ENCODE results near the gene USP3. TPM values are rescaled to one million over a fixed set of nuclear protein-coding genes. Genes with fewer than 3 reads are reported as not detected.
A peak's percentile ranks its signal among the peaks of the same experiment; 100 is the strongest.

Gene USP3
- total and polyA plus RNA-seq, 2 of the 13 experiments (the other 11 are each of a cell fraction or from before 2014, with no cell fraction given) = 14.3 to 61.2 TPM

GRCh38 chr15:63504247-63504978, at the start of gene USP3 (continued):
- TF ChIP-seq ZNF253 (CRISPR knock-in tag; IDR thresholded peaks at IDR 0.05; ENCODE audit: borderline replicate concordance) (0 out of 2 replicates have a peak, but pooled peaks have one; percentile 42), TRIM22 (IDR thresholded peaks at IDR 0.05) (no peak), FOXP1 (IDR thresholded peaks at IDR 0.05) (no peak), FOXP1 (CRISPR knock-in tag; IDR thresholded peaks at IDR 0.05) (no peak), HMG20A (CRISPR knock-in tag; IDR thresholded peaks at IDR 0.05; ENCODE audit: borderline replicate concordance) (no peak; the same call in 1 of the 2 replicates), TBX3 (IDR thresholded peaks at IDR 0.05; ENCODE audit: borderline replicate concordance) (no peak), CREB1 (IDR thresholded peaks at IDR 0.05) (peak; percentile 66), CREB1 (CRISPR knock-in tag; IDR thresholded peaks at IDR 0.05) (peak; percentile 23; the same call in 1 of the 2 replicates), SP4 (CRISPR knock-in tag; IDR thresholded peaks at IDR 0.05) (peak; percentile 60), TBL1XR1 (IDR thresholded peaks at IDR 0.05; ENCODE audit: borderline replicate concordance, low read length, partially characterized antibody) (peak; percentile 68), MAZ (IDR thresholded peaks at IDR 0.05; ENCODE audit: borderline replicate concordance, low read depth, low read length) (0 out of 2 replicates have a peak, but pooled peaks have one; percentile 66), MAZ (CRISPR knock-in tag; IDR thresholded peaks at IDR 0.05; ENCODE audit: low read depth) (peak; percentile 86), ZKSCAN1 (IDR thresholded peaks at IDR 0.05; ENCODE audit: low read length) (peak; percentile 77; the same call in 1 of the 2 replicates), ZNF329 (CRISPR knock-in tag; IDR thresholded peaks at IDR 0.05; ENCODE audit: low read depth) (peak; percentile 62)
- TF ChIP-seq, protein P1, sequence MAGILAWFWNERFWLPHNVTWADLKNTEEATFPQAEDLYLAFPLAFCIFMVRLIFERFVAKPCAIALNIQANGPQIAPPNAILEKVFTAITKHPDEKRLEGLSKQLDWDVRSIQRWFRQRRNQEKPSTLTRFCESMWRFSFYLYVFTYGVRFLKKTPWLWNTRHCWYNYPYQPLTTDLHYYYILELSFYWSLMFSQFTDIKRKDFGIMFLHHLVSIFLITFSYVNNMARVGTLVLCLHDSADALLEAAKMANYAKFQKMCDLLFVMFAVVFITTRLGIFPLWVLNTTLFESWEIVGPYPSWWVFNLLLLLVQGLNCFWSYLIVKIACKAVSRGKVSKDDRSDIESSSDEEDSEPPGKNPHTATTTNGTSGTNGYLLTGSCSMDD (CRISPR knock-in tag; IDR thresholded peaks at IDR 0.05) = no peak
- TF ChIP-seq, protein P2, sequence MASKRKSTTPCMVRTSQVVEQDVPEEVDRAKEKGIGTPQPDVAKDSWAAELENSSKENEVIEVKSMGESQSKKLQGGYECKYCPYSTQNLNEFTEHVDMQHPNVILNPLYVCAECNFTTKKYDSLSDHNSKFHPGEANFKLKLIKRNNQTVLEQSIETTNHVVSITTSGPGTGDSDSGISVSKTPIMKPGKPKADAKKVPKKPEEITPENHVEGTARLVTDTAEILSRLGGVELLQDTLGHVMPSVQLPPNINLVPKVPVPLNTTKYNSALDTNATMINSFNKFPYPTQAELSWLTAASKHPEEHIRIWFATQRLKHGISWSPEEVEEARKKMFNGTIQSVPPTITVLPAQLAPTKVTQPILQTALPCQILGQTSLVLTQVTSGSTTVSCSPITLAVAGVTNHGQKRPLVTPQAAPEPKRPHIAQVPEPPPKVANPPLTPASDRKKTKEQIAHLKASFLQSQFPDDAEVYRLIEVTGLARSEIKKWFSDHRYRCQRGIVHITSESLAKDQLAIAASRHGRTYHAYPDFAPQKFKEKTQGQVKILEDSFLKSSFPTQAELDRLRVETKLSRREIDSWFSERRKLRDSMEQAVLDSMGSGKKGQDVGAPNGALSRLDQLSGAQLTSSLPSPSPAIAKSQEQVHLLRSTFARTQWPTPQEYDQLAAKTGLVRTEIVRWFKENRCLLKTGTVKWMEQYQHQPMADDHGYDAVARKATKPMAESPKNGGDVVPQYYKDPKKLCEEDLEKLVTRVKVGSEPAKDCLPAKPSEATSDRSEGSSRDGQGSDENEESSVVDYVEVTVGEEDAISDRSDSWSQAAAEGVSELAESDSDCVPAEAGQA (IDR thresholded peaks at IDR 0.05; ENCODE audit: low read depth) = peak; percentile 41; the same call in 1 of the 2 replicates
- TF ChIP-seq, protein P2 (CRISPR knock-in tag; IDR thresholded peaks at IDR 0.05; ENCODE audit: borderline replicate concordance) = no peak

All from HepG2 (cell line).